Lung (tissue), 12 donors: ENCODE data around the gene B3GALT6. TPM values are rescaled to one million over a fixed set of nuclear protein-coding genes. Genes with fewer than 3 reads are reported as not detected.

Experiments
- ATAC-seq: fragments of 200-7000 bp; cut with Tn5 transposase; one replicate; pipeline ENCODE4 v1.9.1; 2020; ENCODE audit warnings: moderate number of reproducible peaks; ENCODE audit not compliant: insufficient read depth, low FRiP score
- DNase-seq, 3 donors: peaks; one replicate each; pipeline ENCODE4 v3.0.0-alpha.2; 2013 to 2017
- H3K27ac ChIP-seq, 2 donors: one replicate each; pipeline ENCODE4 v1.5.1; 2013; ENCODE audit warnings: mild to moderate bottlenecking in 2 of 2, moderate library complexity in 2 of 2, control low read depth in 1 of 2, inconsistent platforms in 1 of 2, low read depth in 1 of 2, low read length in 1 of 2
- H3K27me3 ChIP-seq, 3 donors: one replicate each; pipeline ENCODE4 v1.5.1; 2013; ENCODE audit warnings: low read length in 2 of 3; ENCODE audit not compliant: control insufficient read depth in 3 of 3, insufficient read depth in 3 of 3
- H3K36me3 ChIP-seq, 4 donors: one replicate each; pipeline ENCODE4 v1.5.1; 2013; ENCODE audit warnings: low read length in 4 of 4, mild to moderate bottlenecking in 1 of 4, moderate library complexity in 1 of 4; ENCODE audit not compliant: control insufficient read depth in 4 of 4, insufficient read depth in 4 of 4
- H3K4me1 ChIP-seq, 5 donors: one replicate each; pipeline ENCODE4 v1.5.1; 2013; ENCODE audit warnings: low read length in 5 of 5, mild to moderate bottlenecking in 2 of 5, moderate library complexity in 1 of 5; ENCODE audit not compliant: control insufficient read depth in 5 of 5, insufficient read depth in 5 of 5
- H3K4me3 ChIP-seq: one replicate; pipeline ENCODE4 v1.5.1; 2013; ENCODE audit warnings: mild to moderate bottlenecking, control low read depth, moderate library complexity
- H3K9ac ChIP-seq, 2 donors: one replicate each; pipeline ENCODE4 v1.5.1; 2013; ENCODE audit warnings: low read length in 2 of 2, control low read depth in 1 of 2; ENCODE audit not compliant: insufficient read depth in 1 of 2
- H3K9me3 ChIP-seq, 4 donors: one replicate each; pipeline ENCODE4 v1.5.1; 2013; ENCODE audit warnings: low read length in 3 of 4, mild to moderate bottlenecking in 1 of 4, moderate library complexity in 1 of 4; ENCODE audit not compliant: control insufficient read depth in 4 of 4, insufficient read depth in 3 of 4
- CTCF ChIP-seq: IDR thresholded peaks from 2 replicates; pipeline ENCODE4 v1.5.1; 2012; ENCODE audit warnings: mild to moderate bottlenecking; ENCODE audit errors: control extremely low read depth, extremely low read depth
- WGBS, 2 donors: extraction: QIAGEN DNeasy Blood & Tissue Kit; methylation state at CpG; one replicate each; pipeline ENCODE4 v1.1.7; 2013; 5-methylcytosine and 5-hydroxymethylcytosine counted together
- polyA plus RNA-seq, 2 donors: library from polyadenylated mRNA; stranded (reverse); fragments of 200-250 nt; gene quantifications; one replicate each; pipeline ENCODE4 v1.2.1, GENCODE V29; 2013
- total RNA-seq, 2 donors: library from RNA; depleted of rRNA in 1 of 2; stranded (reverse); fragments of >200 nt in 1 of 2; gene quantifications; one replicate each; pipeline ENCODE4 v1.2.1, GENCODE V29; 2014 to 2021
- donor health status: control.
- donor health status: control.
- donor health status: Bipolar disorder and iron deficiency.
- donor health status: healthy.
- donor health status: DM: yes; HTN: yes; CAD: no.

The B3GALT6 gene
- total and polyA plus RNA-seq, 4 donors: 7.0 to 28.3 (median 15.8) TPM

DNA sequence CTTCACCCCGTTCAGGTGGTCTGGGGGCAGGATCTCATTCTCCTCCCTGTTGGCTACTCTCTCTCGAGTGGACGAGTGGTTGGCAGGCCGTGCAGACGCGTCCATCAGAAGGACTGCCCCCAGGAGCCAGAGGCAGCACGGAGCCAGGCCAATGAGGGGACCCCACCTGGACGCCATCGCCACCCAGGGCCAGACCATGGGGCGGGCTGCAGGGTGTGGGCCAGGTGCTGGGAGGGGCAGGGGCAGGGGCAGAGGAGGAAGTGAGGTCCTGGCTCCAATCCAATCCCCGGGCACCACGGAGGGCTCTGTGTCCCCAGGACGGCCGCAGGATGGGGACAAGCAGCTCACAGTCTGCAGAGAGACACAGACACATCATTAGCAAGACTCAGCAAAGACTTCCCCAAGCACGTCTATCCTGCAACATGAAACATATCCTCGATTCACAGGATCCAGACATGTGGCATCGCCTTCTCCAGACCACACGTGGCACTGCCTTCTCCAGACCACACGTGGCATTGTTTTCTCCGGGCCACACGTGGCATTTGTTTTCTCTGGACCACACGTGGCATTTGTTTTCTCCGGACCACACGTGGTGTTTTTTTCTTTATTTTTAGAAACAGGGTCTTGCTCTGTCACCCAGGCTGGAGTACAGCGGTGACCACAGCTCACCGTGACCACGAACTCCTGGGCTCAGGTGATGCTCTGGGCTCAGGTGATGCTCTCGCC lies 3.3 kb upstream of the B3GALT6 start:
- WGBS, 2 donors: 89 to 92% methylated on average over 28 of the region's 28 CpGs
- ATAC-seq (no peak), DNase-seq (no peak)
- Histone ChIP-seq H3K9ac (no peak overlapping the region), H3K36me3 (peaks cover 0 to 41% (median 2%) of the 10 kb centered on the region in 4 donors), H3K9me3 (peaks cover 0 to 3% (median 0%) of the 10 kb centered on the region in 4 donors), H3K27me3 (no peaks in the 10 kb centered on the region), H3K4me1 (peaks cover 0 to 19% (median 7%) of the 10 kb centered on the region in 5 donors), H3K27ac (no peak overlapping the region), H3K4me3 (no peak overlapping the region)
- TF ChIP-seq CTCF: no peak

DNA sequence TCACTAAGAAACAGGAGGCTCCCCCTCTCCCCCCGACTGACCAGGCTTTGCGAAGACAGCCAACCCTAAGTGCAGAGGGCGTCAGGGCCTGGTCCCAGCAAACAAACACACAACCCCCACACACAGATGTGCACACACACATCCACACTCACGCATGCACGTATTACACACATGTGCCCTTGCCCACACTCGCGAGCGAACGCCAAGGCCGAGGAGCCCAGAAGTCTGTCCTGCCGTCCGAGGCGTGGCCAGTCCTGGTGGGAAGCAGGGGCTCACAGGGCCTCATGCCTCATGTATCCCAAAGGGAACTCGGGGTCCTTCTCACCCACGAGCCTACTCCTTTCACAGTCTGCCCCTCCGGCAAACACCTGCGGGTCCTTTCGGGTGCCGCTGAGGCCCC lies 2.3 kb upstream of the B3GALT6 start:
- Histone ChIP-seq H3K36me3 (peaks cover 0 to 39% (median 3%) of the 10 kb centered on the region in 4 donors), H3K27me3 (no peaks in the 10 kb centered on the region), H3K27ac (no peak overlapping the region), H3K4me1 (peaks cover 0 to 19% (median 7%) of the 10 kb centered on the region in 5 donors), H3K4me3 (no peak overlapping the region), H3K9ac (no peak overlapping the region), H3K9me3 (peaks cover 0 to 3% (median 0%) of the 10 kb centered on the region in 4 donors)
- 93 to 94% methylated on average over 19 of the region's 19 CpGs for WGBS, 2 donors
- no peak for DNase-seq
- ATAC-seq: no peak
- no peak for TF ChIP-seq CTCF

- 13 to 19% methylated on average over 24 of the region's 24 CpGs for WGBS, 2 donors
- Histone ChIP-seq H3K36me3 (peaks cover 0 to 32% (median 3%) of the 10 kb centered on the region in 4 donors), H3K4me1 (peaks cover 0 to 19% (median 7%) of the 10 kb centered on the region in 5 donors), H3K4me3 (peak overlapping the region; percentile 93), H3K9ac (peak overlapping the region in 1 of 2 donors; percentile 56), H3K9me3 (peaks cover 0 to 6% (median 0%) of the 10 kb centered on the region in 4 donors), H3K27ac (peak overlapping the region; percentile 91 to 97), H3K27me3 (no peaks in the 10 kb centered on the region)
- no peak for DNase-seq
- no peak for TF ChIP-seq CTCF
- no peak for ATAC-seq
Observed at GRCh38 chr1:1230656-1231399, 1.2 kb upstream of the B3GALT6 start.
